GM21526 (cell line): Measurements from ENCODE around the gene PPP6R2.
"Not testable (repeated sequence)": the region's sequence is repeated elsewhere in the genome, so short reads cannot be mapped to it uniquely, and the experiment has no call there.

Source experiments
- ATAC-seq: cut with Tn5 transposase; IDR thresholded peaks from one replicate; pipeline ENCODE4 v1.9.1; 2021; ENCODE audit warnings: moderate library complexity; ENCODE audit not compliant: unreplicated experiment, low FRiP score

PPP6R2 gene

GRCh38 chr22:50420015-50420414, 76.9 kb downstream of the PPP6R2 start:
- ATAC-seq, result no peak

GRCh38 chr22:50420581-50420980, 77.5 kb downstream of the PPP6R2 start:
- ATAC-seq, result no peak

- ATAC-seq, result no peak
Measured at GRCh38 chr22:50422046-50422445, 78.9 kb downstream of the PPP6R2 start.

GRCh38 chr22:50422961-50423815, 80.1 kb downstream of the PPP6R2 start:
- ATAC-seq, result no peak

GRCh38 chr22:50423956-50424355, 80.8 kb downstream of the PPP6R2 start:
- ATAC-seq, result no peak

GRCh38 chr22:50425179-50425916, 82.2 kb downstream of the PPP6R2 start:
- no peak for ATAC-seq

- ATAC-seq, result no peak
Measured at GRCh38 chr22:50432131-50432876, 89.2 kb downstream of the PPP6R2 start.

- not testable (repeated sequence) for ATAC-seq
Measured at GRCh38 chr22:50432877-50433510, 89.9 kb downstream of the PPP6R2 start.

GRCh38 chr22:50434849-50435248, 91.7 kb downstream of the PPP6R2 start:
- no peak for ATAC-seq

- no peak for ATAC-seq
Measured at GRCh38 chr22:50435291-50436014, 92.3 kb downstream of the PPP6R2 start.

- ATAC-seq, result no peak
Measured at GRCh38 chr22:50436015-50436830, 93.1 kb downstream of the PPP6R2 start.

GRCh38 chr22:50436841-50437341, 93.8 kb downstream of the PPP6R2 start:
- ATAC-seq, result no peak

GRCh38 chr22:50437511-50438304, 94.6 kb downstream of the PPP6R2 start:
- ATAC-seq, result no peak

- ATAC-seq, result no peak
Measured at GRCh38 chr22:50438305-50439275, 95.5 kb downstream of the PPP6R2 start.

- ATAC-seq, result no peak
Measured at GRCh38 chr22:50439314-50439870, 96.3 kb downstream of the PPP6R2 start.

- ATAC-seq, result no peak
Measured at GRCh38 chr22:50439871-50440331, 96.8 kb downstream of the PPP6R2 start.
